Panc1 (cell line): ENCODE results near the gene CD14. TPM values are rescaled to one million over a fixed set of nuclear protein-coding genes. Genes with fewer than 3 reads are reported as not detected.

Experiments
- ATAC-seq: fragments of 200-7000 bp; cut with Tn5 transposase; 2 replicates; pipeline ENCODE4 v1.9.1; 2020; ENCODE audit warnings: mild to moderate bottlenecking, moderate library complexity
- BruUV-seq: library from RNA; stranded (reverse); fragments of 400-500 nt; replicated peaks from 2 replicates; lab custom pipeline; 2021; lab: Mats Ljungman, UMichigan
- CTCF ChIA-PET: fragments of 300-600 bp; sonication (Branson Sonifier 250); formaldehyde crosslinking; loops from one replicate; lab custom pipeline; 2022; ENCODE audit warnings: antibody characterized with exemption; lab: Charles Lee
- POLR2A ChIA-PET: fragments of 300-600 bp; sonication (Branson Sonifier 250); formaldehyde crosslinking; loops from one replicate; lab custom pipeline; 2022; ENCODE audit warnings: antibody characterized with exemption; lab: Charles Lee
- DNase-seq: peaks from one replicate; pipeline ENCODE4 v3.0.0-alpha.2; 2010; ENCODE audit warnings: low read depth, low spot score
- H3K27ac ChIP-seq: 2 replicates; pipeline ENCODE4 v1.5.1; 2011; ENCODE audit warnings: mild to moderate bottlenecking, low read length, inconsistent platforms
- H3K27me3 ChIP-seq: fragments of 200-500 bp; sonication (Bioruptor generic); 2 replicates; pipeline ENCODE4 v1.6.0; 2014; ENCODE audit warnings: low read length, inconsistent platforms; ENCODE audit not compliant: control insufficient read depth, insufficient read depth
- H3K36me3 ChIP-seq: fragments of 200-500 bp; sonication (Bioruptor generic); 2 replicates; pipeline ENCODE4 v1.5.1; 2014; ENCODE audit warnings: inconsistent platforms, mild to moderate bottlenecking, low read length, moderate library complexity; ENCODE audit not compliant: control insufficient read depth, insufficient read depth
- H3K4me1 ChIP-seq: 2 replicates; pipeline ENCODE4 v1.5.1; 2011; ENCODE audit warnings: inconsistent platforms, mild to moderate bottlenecking, low read length, moderate library complexity; ENCODE audit not compliant: control insufficient read depth, insufficient read depth
- H3K4me3 ChIP-seq, 2 experiments: 2 replicates each; pipeline ENCODE4 v1.5.1; 2011 to 2012; ENCODE audit warnings: low read depth in 2 of 2, low read length in 2 of 2, mild to moderate bottlenecking in 2 of 2, inconsistent platforms in 1 of 2, moderate library complexity in 1 of 2
- H3K9me3 ChIP-seq: fragments of 200-500 bp; sonication (Bioruptor generic); 2 replicates; pipeline ENCODE4 v1.5.1; 2014; ENCODE audit warnings: low read depth, mild to moderate bottlenecking, inconsistent platforms, low read length, moderate library complexity; ENCODE audit not compliant: control insufficient read depth, insufficient read depth
- TCF7L2 ChIP-seq: IDR thresholded peaks from 2 replicates; pipeline ENCODE4 v1.6.1; 2011; ENCODE audit warnings: mild to moderate bottlenecking, low read depth, low read length, inconsistent platforms
- in situ Hi-C: cut with HindIII; loops from 2 replicates; pipeline ENCODE4 v1.10.0; 2016; ENCODE audit warnings: low sequenced_read_pairs, low pct_unique_long_range_greater_than_20kb
- intact Hi-C: fragments of 100-400 bp; cut with micrococcal nuclease; formaldehyde crosslinking; loops from one replicate; pipeline ENCODE4 v1.10.0; 2022; ENCODE audit not compliant: unreplicated experiment
- total RNA-seq: library from RNA; stranded (reverse); gene quantifications from one replicate; pipeline ENCODE4 v1.2.1, GENCODE V29; 2021; ENCODE audit not compliant: unreplicated experiment
- TF ChIP-seq, protein P1 (sequence below), 2 experiments: IDR thresholded peaks; 2 replicates each; pipeline ENCODE4 v1.6.1; 2011 to 2012; ENCODE audit warnings: low read depth in 2 of 2, control low read depth in 1 of 2, low read length in 1 of 2, mild to moderate bottlenecking in 1 of 2, moderate library complexity in 1 of 2; ENCODE audit not compliant: insufficient read depth in 1 of 2
- TF ChIP-seq, protein P2 (sequence below): fragments of 450-650 bp; IDR thresholded peaks from 2 replicates; pipeline ENCODE4 v1.5.1; 2017; ENCODE audit warnings: mild to moderate bottlenecking

CD14 gene
- total RNA-seq, 1 experiment from 2014 or later: 2.5 TPM

DNA sequence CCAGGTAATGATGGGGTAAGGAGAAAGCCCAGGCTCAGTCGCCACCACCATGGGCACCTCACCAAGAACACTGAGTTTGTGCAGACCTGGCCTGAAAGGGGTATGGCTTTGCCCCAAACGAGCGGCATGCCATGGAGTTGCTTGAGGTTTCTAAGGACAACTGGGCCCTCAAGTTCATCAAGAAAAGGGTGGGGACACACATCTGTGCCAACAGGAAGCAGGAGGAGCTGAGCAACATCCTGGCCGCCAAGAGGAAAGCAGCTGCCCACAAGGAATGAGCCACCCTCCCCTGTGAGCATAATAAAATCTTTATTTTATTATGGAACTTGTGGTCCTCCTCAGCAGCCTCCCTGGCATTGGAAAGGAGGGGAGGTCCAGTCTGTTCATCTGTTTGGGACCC lies 23.8 kb downstream of the CD14 start:
- intact Hi-C loops (no loop called here), in situ Hi-C loops (no loop called here)
- Histone ChIP-seq H3K9me3 (no peaks in the 10 kb centered on the region), H3K4me1 (no peaks in the 10 kb centered on the region), H3K4me3 (no peak overlapping the region), H3K27ac (no peak overlapping the region), H3K27me3 (no peaks in the 10 kb centered on the region), H3K36me3 (no peaks in the 10 kb centered on the region)
- CTCF ChIA-PET: no interaction called here
- POLR2A ChIA-PET: interaction anchor here (0.6 kb wide), 1 partner anchor 320 kb away, joined by 7 read pairs; no protein-coding TSS in a partner anchor
- ATAC-seq: no peak
- DNase-seq: no peak
- BruUV-seq: no TSS peak
- TF ChIP-seq, protein P1, sequence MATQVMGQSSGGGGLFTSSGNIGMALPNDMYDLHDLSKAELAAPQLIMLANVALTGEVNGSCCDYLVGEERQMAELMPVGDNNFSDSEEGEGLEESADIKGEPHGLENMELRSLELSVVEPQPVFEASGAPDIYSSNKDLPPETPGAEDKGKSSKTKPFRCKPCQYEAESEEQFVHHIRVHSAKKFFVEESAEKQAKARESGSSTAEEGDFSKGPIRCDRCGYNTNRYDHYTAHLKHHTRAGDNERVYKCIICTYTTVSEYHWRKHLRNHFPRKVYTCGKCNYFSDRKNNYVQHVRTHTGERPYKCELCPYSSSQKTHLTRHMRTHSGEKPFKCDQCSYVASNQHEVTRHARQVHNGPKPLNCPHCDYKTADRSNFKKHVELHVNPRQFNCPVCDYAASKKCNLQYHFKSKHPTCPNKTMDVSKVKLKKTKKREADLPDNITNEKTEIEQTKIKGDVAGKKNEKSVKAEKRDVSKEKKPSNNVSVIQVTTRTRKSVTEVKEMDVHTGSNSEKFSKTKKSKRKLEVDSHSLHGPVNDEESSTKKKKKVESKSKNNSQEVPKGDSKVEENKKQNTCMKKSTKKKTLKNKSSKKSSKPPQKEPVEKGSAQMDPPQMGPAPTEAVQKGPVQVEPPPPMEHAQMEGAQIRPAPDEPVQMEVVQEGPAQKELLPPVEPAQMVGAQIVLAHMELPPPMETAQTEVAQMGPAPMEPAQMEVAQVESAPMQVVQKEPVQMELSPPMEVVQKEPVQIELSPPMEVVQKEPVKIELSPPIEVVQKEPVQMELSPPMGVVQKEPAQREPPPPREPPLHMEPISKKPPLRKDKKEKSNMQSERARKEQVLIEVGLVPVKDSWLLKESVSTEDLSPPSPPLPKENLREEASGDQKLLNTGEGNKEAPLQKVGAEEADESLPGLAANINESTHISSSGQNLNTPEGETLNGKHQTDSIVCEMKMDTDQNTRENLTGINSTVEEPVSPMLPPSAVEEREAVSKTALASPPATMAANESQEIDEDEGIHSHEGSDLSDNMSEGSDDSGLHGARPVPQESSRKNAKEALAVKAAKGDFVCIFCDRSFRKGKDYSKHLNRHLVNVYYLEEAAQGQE (IDR thresholded peaks at IDR 0.05; ENCODE audit: insufficient read depth in 1 of 2, low read depth in 2 of 2, low read length in 1 of 2): no peak

DNA sequence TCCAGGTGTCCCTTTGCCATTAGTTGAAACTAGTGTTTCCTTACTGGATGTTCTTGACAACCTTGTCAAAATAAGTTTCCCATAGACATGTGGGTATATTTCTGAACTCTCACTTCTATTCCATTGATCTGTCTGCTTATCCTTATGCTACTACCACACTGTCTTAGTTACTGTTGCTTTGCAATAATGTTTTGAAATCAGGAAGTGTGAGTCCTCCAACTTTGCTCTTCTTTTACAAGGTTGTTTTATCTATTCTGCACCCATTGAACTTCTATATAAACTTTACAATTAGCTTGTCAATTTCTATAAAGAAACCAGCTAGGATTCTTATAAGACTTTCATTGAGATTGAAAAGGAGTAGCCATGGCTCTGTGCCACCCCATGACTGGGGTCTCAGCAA lies 24.3 kb downstream of the CD14 start:
- H3K27me3 ChIP-seq: no peaks in the 10 kb centered on the region
- no peaks in the 10 kb centered on the region for H3K4me1 ChIP-seq
- no peak overlapping the region for H3K27ac ChIP-seq
- no TSS peak for BruUV-seq
- H3K4me3 ChIP-seq: no peak overlapping the region
- H3K36me3 ChIP-seq: no peaks in the 10 kb centered on the region
- H3K9me3 ChIP-seq: no peaks in the 10 kb centered on the region
- no peak for TF ChIP-seq TCF7L2
- TF ChIP-seq, protein P2, sequence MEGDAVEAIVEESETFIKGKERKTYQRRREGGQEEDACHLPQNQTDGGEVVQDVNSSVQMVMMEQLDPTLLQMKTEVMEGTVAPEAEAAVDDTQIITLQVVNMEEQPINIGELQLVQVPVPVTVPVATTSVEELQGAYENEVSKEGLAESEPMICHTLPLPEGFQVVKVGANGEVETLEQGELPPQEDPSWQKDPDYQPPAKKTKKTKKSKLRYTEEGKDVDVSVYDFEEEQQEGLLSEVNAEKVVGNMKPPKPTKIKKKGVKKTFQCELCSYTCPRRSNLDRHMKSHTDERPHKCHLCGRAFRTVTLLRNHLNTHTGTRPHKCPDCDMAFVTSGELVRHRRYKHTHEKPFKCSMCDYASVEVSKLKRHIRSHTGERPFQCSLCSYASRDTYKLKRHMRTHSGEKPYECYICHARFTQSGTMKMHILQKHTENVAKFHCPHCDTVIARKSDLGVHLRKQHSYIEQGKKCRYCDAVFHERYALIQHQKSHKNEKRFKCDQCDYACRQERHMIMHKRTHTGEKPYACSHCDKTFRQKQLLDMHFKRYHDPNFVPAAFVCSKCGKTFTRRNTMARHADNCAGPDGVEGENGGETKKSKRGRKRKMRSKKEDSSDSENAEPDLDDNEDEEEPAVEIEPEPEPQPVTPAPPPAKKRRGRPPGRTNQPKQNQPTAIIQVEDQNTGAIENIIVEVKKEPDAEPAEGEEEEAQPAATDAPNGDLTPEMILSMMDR: no peak
- TF ChIP-seq, protein P1 (IDR thresholded peaks at IDR 0.05; ENCODE audit: insufficient read depth in 1 of 2, low read depth in 2 of 2, low read length in 1 of 2): no peak
- ChIA-PET POLR2A (interaction anchor here (0.6 kb wide), 1 partner anchor 319 kb away, joined by 7 read pairs; no protein-coding TSS in a partner anchor), CTCF (no interaction called here)
- in situ Hi-C loops: no loop called here
- no peak for ATAC-seq
- intact Hi-C loops: no loop called here
- no peak for DNase-seq
